ENCODE data around the gene MAPK13.
A peak's percentile ranks its signal among the peaks of the same experiment; 100 is the strongest.
"Not testable (repeated sequence)": the region's sequence is repeated elsewhere in the genome, so short reads cannot be mapped to it uniquely, and the experiment has no call there.

Gene MAPK13

GRCh38 chr6:36123270-36124139, 6.8 kb upstream of the MAPK13 start:
- TF ChIP-seq ZFX (IDR thresholded peaks at IDR 0.05): no peak
- TF ChIP-seq CTCF (conservative IDR thresholded peaks at IDR 0.05): peak; percentile 73
- no peak overlapping the region for H3K27ac ChIP-seq

- H3K27ac ChIP-seq: not testable (repeated sequence)
Measured at GRCh38 chr6:36124346-36124745, 6.0 kb upstream of the MAPK13 start.

- H3K27ac ChIP-seq: no peak overlapping the region
- no peak for TF ChIP-seq CTCF (conservative IDR thresholded peaks at IDR 0.05)
- TF ChIP-seq ZFX (IDR thresholded peaks at IDR 0.05): no peak
Measured at GRCh38 chr6:36124881-36125280, 5.4 kb upstream of the MAPK13 start.

GRCh38 chr6:36125575-36125974, 4.7 kb upstream of the MAPK13 start:
- TF ChIP-seq CTCF (conservative IDR thresholded peaks at IDR 0.05): no peak
- no peak for TF ChIP-seq ZFX (IDR thresholded peaks at IDR 0.05)

GRCh38 chr6:36126121-36126520, 4.2 kb upstream of the MAPK13 start:
- no peak overlapping the region for H3K27ac ChIP-seq
- TF ChIP-seq ZFX (IDR thresholded peaks at IDR 0.05): no peak
- TF ChIP-seq CTCF (conservative IDR thresholded peaks at IDR 0.05): no peak

More at GRCh38 chr6:36125575-36125974, 4.7 kb upstream of the MAPK13 start:
- H3K27ac ChIP-seq: no peak overlapping the region

GRCh38 chr6:36126553-36127458, 3.5 kb upstream of the MAPK13 start:
- TF ChIP-seq ZFX (IDR thresholded peaks at IDR 0.05) (no peak), CTCF (conservative IDR thresholded peaks at IDR 0.05) (no peak)
- no peak overlapping the region for H3K27ac ChIP-seq

GRCh38 chr6:36127462-36128016, 2.8 kb upstream of the MAPK13 start:
- no peak overlapping the region for H3K27ac ChIP-seq
- no peak for TF ChIP-seq CTCF (conservative IDR thresholded peaks at IDR 0.05)
- TF ChIP-seq ZFX (IDR thresholded peaks at IDR 0.05): no peak

Data from C4-2B (cell line).